GM12875 (cell line): Measurements from ENCODE around the gene NCOA4.

Source experiments
- H3K4me3 ChIP-seq: one replicate; pipeline ENCODE4 v1.5.1; 2011; ENCODE audit warnings: low read depth, low read length, control low read depth
- CTCF ChIP-seq: IDR thresholded peaks from 2 replicates; pipeline ENCODE4 v1.5.1; 2011; ENCODE audit warnings: low read depth, mild to moderate bottlenecking, control low read depth, inconsistent platforms, low read length, moderate library complexity, borderline replicate concordance; ENCODE audit not compliant: insufficient read depth

The NCOA4 gene

GRCh38 chr10:46037107-46037825 is 6.8 kb upstream of the NCOA4 start:
- no peak for TF ChIP-seq CTCF
- H3K4me3 ChIP-seq, result no peak overlapping the region

- H3K4me3 ChIP-seq, result no peak overlapping the region
- TF ChIP-seq CTCF, result no peak
These were observed 5.8 kb upstream of the NCOA4 start for GRCh38 chr10:46035923-46036849.

- TF ChIP-seq CTCF, result no peak
- H3K4me3 ChIP-seq, result no peak overlapping the region
These were observed 3.2 kb upstream of the NCOA4 start for GRCh38 chr10:46033602-46034011.

GRCh38 chr10:46031648-46032532 is 1.5 kb upstream of the NCOA4 start:
- TF ChIP-seq CTCF, result no peak
- H3K4me3 ChIP-seq, result no peak overlapping the region

- peak overlapping the region; percentile 96 for H3K4me3 ChIP-seq
- TF ChIP-seq CTCF, result no peak
These were observed 877 bp downstream of the NCOA4 start for GRCh38 chr10:46029461-46030030.

- H3K4me3 ChIP-seq, result peak overlapping the region; percentile 96
These were observed 1.6 kb downstream of the NCOA4 start for GRCh38 chr10:46028584-46029460.

More at GRCh38 chr10:46028584-46029460, 1.6 kb downstream of the NCOA4 start:
- TF ChIP-seq CTCF, result peak; percentile 63; the same call in 1 of the 2 replicates
